ENCODE data around the gene ZSWIM6. TPM values are rescaled to one million over a fixed set of nuclear protein-coding genes. Genes with fewer than 3 reads are reported as not detected.

Gene ZSWIM6
- total and polyA plus RNA-seq, 4 donors = 14.5 to 32.2 (median 30.3) TPM

- 76% methylated on average over 10 of the region's 15 CpGs for WGBS (ENCODE audit: insufficient coverage)
- Histone ChIP-seq H3K4me1 (ENCODE audit: control insufficient read depth, insufficient read depth, low read length) (peaks cover 11% of the 10 kb centered on the region), H3K36me3 (ENCODE audit: control insufficient read depth, insufficient read depth, low read length) (no peaks in the 10 kb centered on the region), H3K9me3 (ENCODE audit: control insufficient read depth, insufficient read depth, low read length) (no peaks in the 10 kb centered on the region), H3K27ac (ENCODE audit: low read depth, low read length) (no peak overlapping the region), H3K4me3 (ENCODE audit: low read depth, low read length) (no peak overlapping the region), H3K27me3 (ENCODE audit: control insufficient read depth, insufficient read depth, low read length) (peaks cover 3% of the 10 kb centered on the region)
- no peak for DNase-seq (ENCODE audit: low read depth in 4 of 6, low spot score in 6 of 6)
Observed at GRCh38 chr5:61304590-61305381, 27.3 kb upstream of the ZSWIM6 start.

- no peak for DNase-seq (ENCODE audit: low read depth in 4 of 6, low spot score in 6 of 6)
- 94% methylated on average over 2 of the region's 5 CpGs for WGBS (ENCODE audit: insufficient coverage)
- H3K4me3 ChIP-seq (ENCODE audit: low read depth, low read length) = no peak overlapping the region
- H3K36me3 ChIP-seq (ENCODE audit: control insufficient read depth, insufficient read depth, low read length) = no peaks in the 10 kb centered on the region
- peaks cover 3% of the 10 kb centered on the region for H3K27me3 ChIP-seq (ENCODE audit: control insufficient read depth, insufficient read depth, low read length)
- H3K4me1 ChIP-seq (ENCODE audit: control insufficient read depth, insufficient read depth, low read length) = peaks cover 10% of the 10 kb centered on the region
- no peak overlapping the region for H3K27ac ChIP-seq (ENCODE audit: low read depth, low read length)
- no peaks in the 10 kb centered on the region for H3K9me3 ChIP-seq (ENCODE audit: control insufficient read depth, insufficient read depth, low read length)
Observed at GRCh38 chr5:61306531-61307131, 25.4 kb upstream of the ZSWIM6 start.

- Histone ChIP-seq H3K27ac (ENCODE audit: low read depth, low read length) (no peak overlapping the region), H3K4me1 (ENCODE audit: control insufficient read depth, insufficient read depth, low read length) (peaks cover 4% of the 10 kb centered on the region), H3K4me3 (ENCODE audit: low read depth, low read length) (no peak overlapping the region), H3K27me3 (ENCODE audit: control insufficient read depth, insufficient read depth, low read length) (peaks cover 3% of the 10 kb centered on the region), H3K36me3 (ENCODE audit: control insufficient read depth, insufficient read depth, low read length) (no peaks in the 10 kb centered on the region), H3K9me3 (ENCODE audit: control insufficient read depth, insufficient read depth, low read length) (no peaks in the 10 kb centered on the region)
- no CpG with 5 or more reads among the region's 3 CpGs for WGBS (ENCODE audit: insufficient coverage)
- DNase-seq (ENCODE audit: low read depth in 4 of 6, low spot score in 6 of 6) = no peak
Observed at GRCh38 chr5:61307191-61307590, 24.9 kb upstream of the ZSWIM6 start.

- peaks cover 3% of the 10 kb centered on the region for H3K27me3 ChIP-seq (ENCODE audit: control insufficient read depth, insufficient read depth, low read length)
- no peak overlapping the region for H3K4me3 ChIP-seq (ENCODE audit: low read depth, low read length)
- no peaks in the 10 kb centered on the region for H3K9me3 ChIP-seq (ENCODE audit: control insufficient read depth, insufficient read depth, low read length)
- no peaks in the 10 kb centered on the region for H3K36me3 ChIP-seq (ENCODE audit: control insufficient read depth, insufficient read depth, low read length)
- no CpG with 5 or more reads among the region's 1 CpG for whole genome bisulfite sequencing (ENCODE audit: insufficient coverage)
- DNase-seq (ENCODE audit: low read depth in 4 of 6, low spot score in 6 of 6) = no peak
- H3K4me1 ChIP-seq (ENCODE audit: control insufficient read depth, insufficient read depth, low read length) = peaks cover under 1% of the 10 kb centered on the region
- no peak overlapping the region for H3K27ac ChIP-seq (ENCODE audit: low read depth, low read length)
Observed at GRCh38 chr5:61307611-61308010, 24.4 kb upstream of the ZSWIM6 start.

GRCh38 chr5:61308712-61309111 is 23.3 kb upstream of the ZSWIM6 start:
- Histone ChIP-seq H3K9me3 (ENCODE audit: control insufficient read depth, insufficient read depth, low read length) (no peaks in the 10 kb centered on the region), H3K4me3 (ENCODE audit: low read depth, low read length) (no peak overlapping the region), H3K4me1 (ENCODE audit: control insufficient read depth, insufficient read depth, low read length) (no peaks in the 10 kb centered on the region), H3K36me3 (ENCODE audit: control insufficient read depth, insufficient read depth, low read length) (no peaks in the 10 kb centered on the region), H3K27ac (ENCODE audit: low read depth, low read length) (no peak overlapping the region), H3K27me3 (ENCODE audit: control insufficient read depth, insufficient read depth, low read length) (peaks cover 3% of the 10 kb centered on the region)
- no peak for DNase-seq (ENCODE audit: low read depth in 4 of 6, low spot score in 6 of 6)
- 0% methylated on average over 1 of the region's 1 CpG for WGBS (ENCODE audit: insufficient coverage)

GRCh38 chr5:61309115-61309514 is 22.9 kb upstream of the ZSWIM6 start:
- 68% methylated on average over 5 of the region's 5 CpGs for WGBS (ENCODE audit: insufficient coverage)
- H3K36me3 ChIP-seq (ENCODE audit: control insufficient read depth, insufficient read depth, low read length) = no peaks in the 10 kb centered on the region
- peaks cover 3% of the 10 kb centered on the region for H3K27me3 ChIP-seq (ENCODE audit: control insufficient read depth, insufficient read depth, low read length)
- H3K4me1 ChIP-seq (ENCODE audit: control insufficient read depth, insufficient read depth, low read length) = no peaks in the 10 kb centered on the region
- no peak overlapping the region for H3K4me3 ChIP-seq (ENCODE audit: low read depth, low read length)
- no peak overlapping the region for H3K27ac ChIP-seq (ENCODE audit: low read depth, low read length)
- no peak for DNase-seq (ENCODE audit: low read depth in 4 of 6, low spot score in 6 of 6)
- H3K9me3 ChIP-seq (ENCODE audit: control insufficient read depth, insufficient read depth, low read length) = no peaks in the 10 kb centered on the region

- Histone ChIP-seq H3K9me3 (ENCODE audit: control insufficient read depth, insufficient read depth, low read length) (no peaks in the 10 kb centered on the region), H3K27me3 (ENCODE audit: control insufficient read depth, insufficient read depth, low read length) (no peaks in the 10 kb centered on the region), H3K36me3 (ENCODE audit: control insufficient read depth, insufficient read depth, low read length) (no peaks in the 10 kb centered on the region), H3K4me3 (ENCODE audit: low read depth, low read length) (no peak overlapping the region), H3K27ac (ENCODE audit: low read depth, low read length) (no peak overlapping the region), H3K4me1 (ENCODE audit: control insufficient read depth, insufficient read depth, low read length) (no peaks in the 10 kb centered on the region)
- 80% methylated on average over 4 of the region's 5 CpGs for WGBS (ENCODE audit: insufficient coverage)
- no peak for DNase-seq (ENCODE audit: low read depth in 4 of 6, low spot score in 6 of 6)
Observed at GRCh38 chr5:61311056-61311610, 20.9 kb upstream of the ZSWIM6 start.

- WGBS (ENCODE audit: insufficient coverage) = 77% methylated on average over 3 of the region's 8 CpGs
- Histone ChIP-seq H3K9me3 (ENCODE audit: control insufficient read depth, insufficient read depth, low read length) (no peaks in the 10 kb centered on the region), H3K4me1 (ENCODE audit: control insufficient read depth, insufficient read depth, low read length) (no peaks in the 10 kb centered on the region), H3K27ac (ENCODE audit: low read depth, low read length) (no peak overlapping the region), H3K27me3 (ENCODE audit: control insufficient read depth, insufficient read depth, low read length) (no peaks in the 10 kb centered on the region), H3K36me3 (ENCODE audit: control insufficient read depth, insufficient read depth, low read length) (no peaks in the 10 kb centered on the region), H3K4me3 (ENCODE audit: low read depth, low read length) (no peak overlapping the region)
- no peak for DNase-seq (ENCODE audit: low read depth in 4 of 6, low spot score in 6 of 6)
Observed at GRCh38 chr5:61311836-61312808, 19.9 kb upstream of the ZSWIM6 start.

- Histone ChIP-seq H3K4me3 (ENCODE audit: low read depth, low read length) (no peak overlapping the region), H3K4me1 (ENCODE audit: control insufficient read depth, insufficient read depth, low read length) (peaks cover 3% of the 10 kb centered on the region), H3K9me3 (ENCODE audit: control insufficient read depth, insufficient read depth, low read length) (no peaks in the 10 kb centered on the region), H3K36me3 (ENCODE audit: control insufficient read depth, insufficient read depth, low read length) (no peaks in the 10 kb centered on the region), H3K27me3 (ENCODE audit: control insufficient read depth, insufficient read depth, low read length) (no peaks in the 10 kb centered on the region), H3K27ac (ENCODE audit: low read depth, low read length) (no peak overlapping the region)
- no peak for DNase-seq (ENCODE audit: low read depth in 4 of 6, low spot score in 6 of 6)
- 100% methylated on average over 1 of the region's 1 CpG for WGBS (ENCODE audit: insufficient coverage)
Observed at GRCh38 chr5:61313960-61314681, 17.9 kb upstream of the ZSWIM6 start.
